ENCODE measurements around the gene TREX2. TPM values are rescaled to one million over a fixed set of nuclear protein-coding genes. Genes with fewer than 3 reads are reported as not detected.

Gene TREX2
- total RNA-seq, 2 experiments from 2014 or later: 0.74 to 1.1 TPM

Other genes with a start within 250 kb of the TREX2 start
- gene PNMA6F, start 124.3 kb downstream of the TREX2 start, total RNA-seq: not detected
- gene ZNF275, start 111.9 kb downstream of the TREX2 start, total RNA-seq: 10 to 100 TPM; 11.3 to 11.5 TPM
- not detected for gene PNMA6E, start 44.7 kb downstream of the TREX2 start, total RNA-seq
- 1 to 10 TPM; 1.5 to 1.6 TPM for gene ZFP92, start 34.6 kb downstream of the TREX2 start, total RNA-seq
- gene HAUS7, start 24.5 kb upstream of the TREX2 start, total RNA-seq: 10 to 100 TPM; 59.1 to 62.3 TPM
- not detected for gene BGN, start 48.9 kb upstream of the TREX2 start, total RNA-seq
- not detected for gene ATP2B3, start 71.6 kb upstream of the TREX2 start, total RNA-seq
- 10 to 100 TPM; 18.1 to 18.9 TPM for gene CCNQ, start 153.1 kb upstream of the TREX2 start, total RNA-seq
- gene DUSP9, start 201.1 kb upstream of the TREX2 start, total RNA-seq: under 1 TPM; 0.12 to 0.26 TPM
- under 1 TPM in 1 of 2 experiments, not detected in 1; 0.36 TPM for gene PNCK, start 227.8 kb upstream of the TREX2 start, total RNA-seq
- 1 to 10 TPM in 1 of 2 experiments, under 1 TPM in 1; 0.95 to 1.3 TPM for gene SLC6A8, start 241.9 kb upstream of the TREX2 start, total RNA-seq